ENCODE measurements around the gene GLP1R. TPM values are rescaled to one million over a fixed set of nuclear protein-coding genes. Genes with fewer than 3 reads are reported as not detected.

Gene GLP1R
- total RNA-seq, 1 experiment from 2014 or later, result 1.8 TPM

- TF ChIP-seq, protein P1, sequence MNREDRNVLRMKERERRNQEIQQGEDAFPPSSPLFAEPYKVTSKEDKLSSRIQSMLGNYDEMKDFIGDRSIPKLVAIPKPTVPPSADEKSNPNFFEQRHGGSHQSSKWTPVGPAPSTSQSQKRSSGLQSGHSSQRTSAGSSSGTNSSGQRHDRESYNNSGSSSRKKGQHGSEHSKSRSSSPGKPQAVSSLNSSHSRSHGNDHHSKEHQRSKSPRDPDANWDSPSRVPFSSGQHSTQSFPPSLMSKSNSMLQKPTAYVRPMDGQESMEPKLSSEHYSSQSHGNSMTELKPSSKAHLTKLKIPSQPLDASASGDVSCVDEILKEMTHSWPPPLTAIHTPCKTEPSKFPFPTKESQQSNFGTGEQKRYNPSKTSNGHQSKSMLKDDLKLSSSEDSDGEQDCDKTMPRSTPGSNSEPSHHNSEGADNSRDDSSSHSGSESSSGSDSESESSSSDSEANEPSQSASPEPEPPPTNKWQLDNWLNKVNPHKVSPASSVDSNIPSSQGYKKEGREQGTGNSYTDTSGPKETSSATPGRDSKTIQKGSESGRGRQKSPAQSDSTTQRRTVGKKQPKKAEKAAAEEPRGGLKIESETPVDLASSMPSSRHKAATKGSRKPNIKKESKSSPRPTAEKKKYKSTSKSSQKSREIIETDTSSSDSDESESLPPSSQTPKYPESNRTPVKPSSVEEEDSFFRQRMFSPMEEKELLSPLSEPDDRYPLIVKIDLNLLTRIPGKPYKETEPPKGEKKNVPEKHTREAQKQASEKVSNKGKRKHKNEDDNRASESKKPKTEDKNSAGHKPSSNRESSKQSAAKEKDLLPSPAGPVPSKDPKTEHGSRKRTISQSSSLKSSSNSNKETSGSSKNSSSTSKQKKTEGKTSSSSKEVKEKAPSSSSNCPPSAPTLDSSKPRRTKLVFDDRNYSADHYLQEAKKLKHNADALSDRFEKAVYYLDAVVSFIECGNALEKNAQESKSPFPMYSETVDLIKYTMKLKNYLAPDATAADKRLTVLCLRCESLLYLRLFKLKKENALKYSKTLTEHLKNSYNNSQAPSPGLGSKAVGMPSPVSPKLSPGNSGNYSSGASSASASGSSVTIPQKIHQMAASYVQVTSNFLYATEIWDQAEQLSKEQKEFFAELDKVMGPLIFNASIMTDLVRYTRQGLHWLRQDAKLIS (CRISPR knock-in tag; IDR thresholded peaks at IDR 0.05; ENCODE audit: borderline replicate concordance), result no peak
- no peak; the same call in 1 of the 2 replicates for TF ChIP-seq ZBTB21 (CRISPR knock-in tag; IDR thresholded peaks at IDR 0.05; ENCODE audit: borderline replicate concordance)
- TF ChIP-seq, protein P2, sequence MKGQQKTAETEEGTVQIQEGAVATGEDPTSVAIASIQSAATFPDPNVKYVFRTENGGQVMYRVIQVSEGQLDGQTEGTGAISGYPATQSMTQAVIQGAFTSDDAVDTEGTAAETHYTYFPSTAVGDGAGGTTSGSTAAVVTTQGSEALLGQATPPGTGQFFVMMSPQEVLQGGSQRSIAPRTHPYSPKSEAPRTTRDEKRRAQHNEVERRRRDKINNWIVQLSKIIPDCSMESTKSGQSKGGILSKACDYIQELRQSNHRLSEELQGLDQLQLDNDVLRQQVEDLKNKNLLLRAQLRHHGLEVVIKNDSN (CRISPR knock-in tag; IDR thresholded peaks at IDR 0.05), result peak; percentile 46; the same call in 1 of the 2 replicates
- peak; percentile 83 for TF ChIP-seq FOXP4 (CRISPR knock-in tag; IDR thresholded peaks at IDR 0.05)
- TF ChIP-seq, protein P3, sequence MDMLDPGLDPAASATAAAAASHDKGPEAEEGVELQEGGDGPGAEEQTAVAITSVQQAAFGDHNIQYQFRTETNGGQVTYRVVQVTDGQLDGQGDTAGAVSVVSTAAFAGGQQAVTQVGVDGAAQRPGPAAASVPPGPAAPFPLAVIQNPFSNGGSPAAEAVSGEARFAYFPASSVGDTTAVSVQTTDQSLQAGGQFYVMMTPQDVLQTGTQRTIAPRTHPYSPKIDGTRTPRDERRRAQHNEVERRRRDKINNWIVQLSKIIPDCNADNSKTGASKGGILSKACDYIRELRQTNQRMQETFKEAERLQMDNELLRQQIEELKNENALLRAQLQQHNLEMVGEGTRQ (CRISPR knock-in tag; IDR thresholded peaks at IDR 0.05), result no peak
- TF ChIP-seq ZNF121 (CRISPR knock-in tag; IDR thresholded peaks at IDR 0.05), result 0 out of 2 replicates have a peak, but pooled peaks have one; percentile 8
- 0 out of 2 replicates have a peak, but pooled peaks have one; percentile 43 for TF ChIP-seq MLX (CRISPR knock-in tag; IDR thresholded peaks at IDR 0.05)
- no peak for TF ChIP-seq ATF2 (CRISPR knock-in tag; IDR thresholded peaks at IDR 0.05; ENCODE audit: borderline replicate concordance, low read depth)
- TF ChIP-seq, protein P4, sequence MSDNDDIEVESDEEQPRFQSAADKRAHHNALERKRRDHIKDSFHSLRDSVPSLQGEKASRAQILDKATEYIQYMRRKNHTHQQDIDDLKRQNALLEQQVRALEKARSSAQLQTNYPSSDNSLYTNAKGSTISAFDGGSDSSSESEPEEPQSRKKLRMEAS (CRISPR knock-in tag; IDR thresholded peaks at IDR 0.05), result peak; percentile 93
- TF ChIP-seq CREM (CRISPR knock-in tag; IDR thresholded peaks at IDR 0.05), result no peak
- TF ChIP-seq, protein P5, sequence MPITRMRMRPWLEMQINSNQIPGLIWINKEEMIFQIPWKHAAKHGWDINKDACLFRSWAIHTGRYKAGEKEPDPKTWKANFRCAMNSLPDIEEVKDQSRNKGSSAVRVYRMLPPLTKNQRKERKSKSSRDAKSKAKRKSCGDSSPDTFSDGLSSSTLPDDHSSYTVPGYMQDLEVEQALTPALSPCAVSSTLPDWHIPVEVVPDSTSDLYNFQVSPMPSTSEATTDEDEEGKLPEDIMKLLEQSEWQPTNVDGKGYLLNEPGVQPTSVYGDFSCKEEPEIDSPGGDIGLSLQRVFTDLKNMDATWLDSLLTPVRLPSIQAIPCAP (CRISPR knock-in tag; IDR thresholded peaks at IDR 0.05), result peak; percentile 77; the same call in 1 of the 2 replicates
- TF ChIP-seq IRF2 (CRISPR knock-in tag; IDR thresholded peaks at IDR 0.05; ENCODE audit: borderline replicate concordance, low read depth), result no peak
- no peak for TF ChIP-seq NR3C1 (CRISPR knock-in tag; conservative IDR thresholded peaks at IDR 0.05; ENCODE audit: low read depth)
- TF ChIP-seq GABPB1 (CRISPR knock-in tag; IDR thresholded peaks at IDR 0.05), result peak; percentile 76; the same call in 1 of the 2 replicates
- TF ChIP-seq ERG (CRISPR knock-in tag; IDR thresholded peaks at IDR 0.05), result 0 out of 2 replicates have a peak, but pooled peaks have one; percentile 21
- TF ChIP-seq ZNF423 (CRISPR knock-in tag; IDR thresholded peaks at IDR 0.05), result no peak
- TF ChIP-seq PRRX2 (CRISPR knock-in tag; IDR thresholded peaks at IDR 0.05), result no peak; the same call in 1 of the 2 replicates
- peak; percentile 82 for TF ChIP-seq FOXK1 (CRISPR knock-in tag; IDR thresholded peaks at IDR 0.05)
- peak; percentile 93 for TF ChIP-seq MYBL2 (CRISPR knock-in tag; IDR thresholded peaks at IDR 0.05)
- TF ChIP-seq, protein P6, sequence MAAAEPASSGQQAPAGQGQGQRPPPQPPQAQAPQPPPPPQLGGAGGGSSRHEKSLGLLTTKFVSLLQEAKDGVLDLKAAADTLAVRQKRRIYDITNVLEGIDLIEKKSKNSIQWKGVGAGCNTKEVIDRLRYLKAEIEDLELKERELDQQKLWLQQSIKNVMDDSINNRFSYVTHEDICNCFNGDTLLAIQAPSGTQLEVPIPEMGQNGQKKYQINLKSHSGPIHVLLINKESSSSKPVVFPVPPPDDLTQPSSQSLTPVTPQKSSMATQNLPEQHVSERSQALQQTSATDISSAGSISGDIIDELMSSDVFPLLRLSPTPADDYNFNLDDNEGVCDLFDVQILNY (CRISPR knock-in tag; IDR thresholded peaks at IDR 0.05), result peak; percentile 91
- no peak for TF ChIP-seq ZSCAN18 (CRISPR knock-in tag; IDR thresholded peaks at IDR 0.05)
- peak; percentile 84; the same call in 1 of the 2 replicates for TF ChIP-seq RELA (CRISPR knock-in tag; IDR thresholded peaks at IDR 0.05; ENCODE audit: borderline replicate concordance)
These were observed 66.4 kb downstream of the GLP1R start, which contains the start of gene SAYSD1 (continued) for GRCh38 chr6:39114704-39115599.

Data from WTC11 (cell line).